A549 (cell line): ENCODE measurements around the gene CCDC160. TPM values are rescaled to one million over a fixed set of nuclear protein-coding genes. Genes with fewer than 3 reads are reported as not detected.

ENCODE experiments used
- ATAC-seq, 2 experiments: fragments of 200-7000 bp in 1 of 2; fragments of >200 bp in 1 of 2; cut with Nextera tagmentation in 1 of 2; cut with Tn5 transposase in 1 of 2; 3 replicates each; pipeline versions ENCODE4 v1.8.0 to v1.9.1; 2018 to 2020; ENCODE audit warnings: mild to moderate bottlenecking in 1 of 2, moderate library complexity in 1 of 2
- CTCF ChIA-PET: fragments of 300-600 bp; sonication (Branson Sonifier 250); formaldehyde crosslinking; extraction: SDS; loops from one replicate; lab custom pipeline; 2021; ENCODE audit warnings: antibody characterized with exemption, inconsistent platforms; lab: Yijun Ruan, JAX
- POLR2A ChIA-PET: fragments of 350-600 bp; formaldehyde crosslinking; extraction: SDS; loops from one replicate; lab custom pipeline; 2021; ENCODE audit warnings: antibody characterized with exemption, inconsistent platforms; lab: Yijun Ruan, JAX
- DNase-seq, 2 experiments: peaks; one replicate each; pipeline versions ENCODE4 v3.0.0 to v3.0.0-alpha.2; 2011 to 2016; ENCODE audit warnings: low read depth in 1 of 2, low spot score in 1 of 2
- FAIRE-seq: peaks from 2 replicates; lab custom pipeline; 2011; peaks lifted over from hg19 to GRCh38; lab: Jason Lieb, UNC
- H3K27ac ChIP-seq, 2 experiments: fragments of >200 bp; sonication (Bioruptor Twin); formaldehyde crosslinking; 3 replicates each; pipeline ENCODE4 v1.5.1; 2016 to 2017
- H3K4me1 ChIP-seq: fragments of >200 bp; sonication (Bioruptor Twin); formaldehyde crosslinking; 3 replicates; pipeline ENCODE4 v1.6.1; 2016
- H3K4me2 ChIP-seq: fragments of >200 bp; sonication (Bioruptor Twin); formaldehyde crosslinking; 3 replicates; pipeline ENCODE4 v1.6.1; 2016
- H3K4me3 ChIP-seq: fragments of >200 bp; sonication (Bioruptor Twin); formaldehyde crosslinking; 3 replicates; pipeline ENCODE4 v1.5.1; 2016
- H3K9me3 ChIP-seq: fragments of >200 bp; sonication (Bioruptor Twin); formaldehyde crosslinking; 3 replicates; pipeline ENCODE4 v1.6.1; 2016
- ATOH8 ChIP-seq: fragments of 250-450 bp; sonication (Bioruptor Pico); IDR thresholded peaks from 2 replicates; pipeline ENCODE4 v1.5.0; 2020; ENCODE audit warnings: low read depth, mild to moderate bottlenecking, moderate library complexity
- BHLHE40 ChIP-seq: IDR thresholded peaks from 2 replicates; pipeline ENCODE4 v1.6.1; 2012; ENCODE audit warnings: low read depth, low read length, inconsistent platforms
- CBX2 ChIP-seq: fragments of 200-600 bp; sonication (generic); IDR thresholded peaks from 2 replicates; pipeline ENCODE4 v1.6.1; 2016; ENCODE audit warnings: low read depth, mild to moderate bottlenecking, borderline replicate concordance
- CBX8 ChIP-seq: fragments of 200-600 bp; sonication (generic); IDR thresholded peaks from 2 replicates; pipeline ENCODE4 v1.6.1; 2016
- CTCF ChIP-seq: fragments of >200 bp; sonication (Bioruptor Twin); formaldehyde crosslinking; IDR thresholded peaks from 3 replicates; pipeline ENCODE4 v1.5.1; 2016
- EHMT2 ChIP-seq: fragments of 200-600 bp; sonication (generic); IDR thresholded peaks from 2 replicates; pipeline ENCODE4 v1.6.1; 2016; ENCODE audit warnings: antibody characterized with exemption, low read depth, mild to moderate bottlenecking, moderate library complexity
- ELK1 ChIP-seq: fragments of 150-350 bp; IDR thresholded peaks from 2 replicates; pipeline ENCODE4 v1.6.1; 2014; ENCODE audit warnings: low read depth, mild to moderate bottlenecking, low read length
- ESRRA ChIP-seq: fragments of 150-350 bp; IDR thresholded peaks from 2 replicates; pipeline ENCODE4 v1.6.1; 2014; ENCODE audit warnings: mild to moderate bottlenecking, low read length, borderline replicate concordance
- MAZ ChIP-seq: fragments of 150-350 bp; IDR thresholded peaks from 2 replicates; pipeline ENCODE4 v1.6.1; 2014; ENCODE audit warnings: antibody characterized with exemption, low read depth, low read length, borderline replicate concordance
- MYC ChIP-seq: IDR thresholded peaks from 2 replicates; pipeline ENCODE4 v1.6.1; 2012; ENCODE audit warnings: mild to moderate bottlenecking, inconsistent platforms, low read length, improper control_type of control experiment, borderline replicate concordance
- PBX3 ChIP-seq: IDR thresholded peaks from 2 replicates; pipeline ENCODE4 v1.6.1; 2012
- POLR2A ChIP-seq: IDR thresholded peaks from 2 replicates; pipeline ENCODE4 v1.6.1; 2012; ENCODE audit warnings: mild to moderate bottlenecking, low read length
- RARB ChIP-seq: fragments of 250-450 bp; sonication (Bioruptor Pico); IDR thresholded peaks from 2 replicates; pipeline ENCODE4 v1.8.0; 2021; ENCODE audit warnings: mild to moderate bottlenecking, moderate library complexity
- USF2 ChIP-seq: fragments of 450-650 bp; IDR thresholded peaks from 2 replicates; pipeline ENCODE4 v1.6.1; 2014; ENCODE audit warnings: antibody characterized with exemption
- ZNF302 ChIP-seq: fragments of 250-450 bp; sonication (Bioruptor Pico); IDR thresholded peaks from 2 replicates; pipeline ENCODE4 v1.9.0; 2021; ENCODE audit warnings: inconsistent platforms, mild to moderate bottlenecking, moderate library complexity
- WGBS: methylation state at CpG from one replicate; pipeline ENCODE4 v1.1.6; 2017; ENCODE audit errors: missing lambda C conversion rate; 5-methylcytosine and 5-hydroxymethylcytosine counted together
- polyA plus RNA-seq, 4 experiments: library from polyadenylated mRNA; depleted of rRNA in 3 of 4; stranded (reverse); fragments of >200 nt; fragmentation: RNase III in 1 of 4; extraction: RNeasy Plus Mini Kit Qiagen cat#74134 plus additional on column Dnase treatment in 1 of 4; gene quantifications; 2 replicates in 3 of 4; 3 replicates in 1 of 4; pipeline ENCODE4 v1.2.3, GENCODE V29; 2011 to 2017
- TF ChIP-seq, protein P1 (sequence below): fragments of 250-450 bp; sonication (Bioruptor Pico); IDR thresholded peaks from 2 replicates; pipeline ENCODE4 v1.5.0; 2021; ENCODE audit warnings: mild to moderate bottlenecking, moderate library complexity, borderline replicate concordance
- TF ChIP-seq, protein P2 (sequence below): fragments of 200-600 bp; sonication (generic); IDR thresholded peaks from 2 replicates; pipeline ENCODE4 v1.6.1; 2016; ENCODE audit warnings: antibody characterized with exemption, mild to moderate bottlenecking, moderate library complexity

CCDC160 gene
- polyA plus RNA-seq, 2 of the 4 experiments (the other 2 are of a cell fraction): 0.09 TPM; not detected in 1

DNA sequence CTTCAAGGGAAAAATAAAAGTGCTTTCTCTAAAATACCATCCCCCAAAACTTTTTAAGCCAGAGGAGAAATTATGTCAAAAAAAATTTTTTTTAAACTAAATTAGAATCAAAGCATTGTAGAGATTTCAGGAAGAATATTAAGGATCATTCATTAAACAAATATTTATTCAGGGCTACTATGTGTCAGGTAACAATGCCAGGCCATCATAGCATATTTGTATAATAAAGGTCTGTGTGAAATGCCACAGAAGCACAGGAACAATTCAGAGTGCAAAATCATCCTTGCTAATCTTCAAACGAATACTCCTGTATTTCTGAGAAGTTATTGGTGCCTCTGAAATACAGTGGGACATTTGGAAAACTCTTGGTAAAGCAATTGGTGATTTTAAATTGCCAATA is 2.0 kb downstream of the CCDC160 start:
- H3K9me3 ChIP-seq: no peaks in the 10 kb centered on the region
- H3K27ac ChIP-seq: no peak overlapping the region
- H3K4me2 ChIP-seq: no peak overlapping the region
- POLR2A ChIA-PET: no interaction called here
- DNase-seq (no peak), FAIRE-seq (no peak), ATAC-seq (no peak)
- WGBS: 36% methylated on average over 1 of the region's 1 CpG
- CTCF ChIA-PET: no interaction called here
- H3K4me3 ChIP-seq: no peak overlapping the region
- TF ChIP-seq RARB (no peak), ESRRA (no peak), POLR2A (no peak), MAZ (no peak), PBX3 (no peak), ELK1 (no peak), CTCF (no peak), ATOH8 (CRISPR knock-in tag) (no peak), MYC (no peak), ZNF302 (no peak), CBX2 (no peak), EHMT2 (no peak), CBX8 (no peak), BHLHE40 (no peak), USF2 (no peak)
- TF ChIP-seq, protein P1, sequence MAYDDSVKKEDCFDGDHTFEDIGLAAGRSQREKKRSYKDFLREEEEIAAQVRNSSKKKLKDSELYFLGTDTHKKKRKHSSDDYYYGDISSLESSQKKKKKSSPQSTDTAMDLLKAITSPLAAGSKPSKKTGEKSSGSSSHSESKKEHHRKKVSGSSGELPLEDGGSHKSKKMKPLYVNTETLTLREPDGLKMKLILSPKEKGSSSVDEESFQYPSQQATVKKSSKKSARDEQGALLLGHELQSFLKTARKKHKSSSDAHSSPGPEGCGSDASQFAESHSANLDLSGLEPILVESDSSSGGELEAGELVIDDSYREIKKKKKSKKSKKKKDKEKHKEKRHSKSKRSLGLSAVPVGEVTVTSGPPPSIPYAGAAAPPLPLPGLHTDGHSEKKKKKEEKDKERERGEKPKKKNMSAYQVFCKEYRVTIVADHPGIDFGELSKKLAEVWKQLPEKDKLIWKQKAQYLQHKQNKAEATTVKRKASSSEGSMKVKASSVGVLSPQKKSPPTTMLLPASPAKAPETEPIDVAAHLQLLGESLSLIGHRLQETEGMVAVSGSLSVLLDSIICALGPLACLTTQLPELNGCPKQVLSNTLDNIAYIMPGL (CRISPR knock-in tag): no peak
- TF ChIP-seq, protein P2, sequence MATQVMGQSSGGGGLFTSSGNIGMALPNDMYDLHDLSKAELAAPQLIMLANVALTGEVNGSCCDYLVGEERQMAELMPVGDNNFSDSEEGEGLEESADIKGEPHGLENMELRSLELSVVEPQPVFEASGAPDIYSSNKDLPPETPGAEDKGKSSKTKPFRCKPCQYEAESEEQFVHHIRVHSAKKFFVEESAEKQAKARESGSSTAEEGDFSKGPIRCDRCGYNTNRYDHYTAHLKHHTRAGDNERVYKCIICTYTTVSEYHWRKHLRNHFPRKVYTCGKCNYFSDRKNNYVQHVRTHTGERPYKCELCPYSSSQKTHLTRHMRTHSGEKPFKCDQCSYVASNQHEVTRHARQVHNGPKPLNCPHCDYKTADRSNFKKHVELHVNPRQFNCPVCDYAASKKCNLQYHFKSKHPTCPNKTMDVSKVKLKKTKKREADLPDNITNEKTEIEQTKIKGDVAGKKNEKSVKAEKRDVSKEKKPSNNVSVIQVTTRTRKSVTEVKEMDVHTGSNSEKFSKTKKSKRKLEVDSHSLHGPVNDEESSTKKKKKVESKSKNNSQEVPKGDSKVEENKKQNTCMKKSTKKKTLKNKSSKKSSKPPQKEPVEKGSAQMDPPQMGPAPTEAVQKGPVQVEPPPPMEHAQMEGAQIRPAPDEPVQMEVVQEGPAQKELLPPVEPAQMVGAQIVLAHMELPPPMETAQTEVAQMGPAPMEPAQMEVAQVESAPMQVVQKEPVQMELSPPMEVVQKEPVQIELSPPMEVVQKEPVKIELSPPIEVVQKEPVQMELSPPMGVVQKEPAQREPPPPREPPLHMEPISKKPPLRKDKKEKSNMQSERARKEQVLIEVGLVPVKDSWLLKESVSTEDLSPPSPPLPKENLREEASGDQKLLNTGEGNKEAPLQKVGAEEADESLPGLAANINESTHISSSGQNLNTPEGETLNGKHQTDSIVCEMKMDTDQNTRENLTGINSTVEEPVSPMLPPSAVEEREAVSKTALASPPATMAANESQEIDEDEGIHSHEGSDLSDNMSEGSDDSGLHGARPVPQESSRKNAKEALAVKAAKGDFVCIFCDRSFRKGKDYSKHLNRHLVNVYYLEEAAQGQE: no peak
- TF ChIP-seq, all 56 proteins: peak for 0
- H3K4me1 ChIP-seq: no peaks in the 10 kb centered on the region
